Suppressor macrophage treated with lipopolysaccharide for 1 hour (primary cell): ENCODE results near the gene TMEM17.
"Not testable (repeated sequence)": the region's sequence is repeated elsewhere in the genome, so short reads cannot be mapped to it uniquely, and the experiment has no call there.

Source experiments
- DNase-seq, 3 donors: peaks; one replicate each; pipeline ENCODE4 v3.0.0-alpha.2; 2020 to 2022

The TMEM17 gene

DNA sequence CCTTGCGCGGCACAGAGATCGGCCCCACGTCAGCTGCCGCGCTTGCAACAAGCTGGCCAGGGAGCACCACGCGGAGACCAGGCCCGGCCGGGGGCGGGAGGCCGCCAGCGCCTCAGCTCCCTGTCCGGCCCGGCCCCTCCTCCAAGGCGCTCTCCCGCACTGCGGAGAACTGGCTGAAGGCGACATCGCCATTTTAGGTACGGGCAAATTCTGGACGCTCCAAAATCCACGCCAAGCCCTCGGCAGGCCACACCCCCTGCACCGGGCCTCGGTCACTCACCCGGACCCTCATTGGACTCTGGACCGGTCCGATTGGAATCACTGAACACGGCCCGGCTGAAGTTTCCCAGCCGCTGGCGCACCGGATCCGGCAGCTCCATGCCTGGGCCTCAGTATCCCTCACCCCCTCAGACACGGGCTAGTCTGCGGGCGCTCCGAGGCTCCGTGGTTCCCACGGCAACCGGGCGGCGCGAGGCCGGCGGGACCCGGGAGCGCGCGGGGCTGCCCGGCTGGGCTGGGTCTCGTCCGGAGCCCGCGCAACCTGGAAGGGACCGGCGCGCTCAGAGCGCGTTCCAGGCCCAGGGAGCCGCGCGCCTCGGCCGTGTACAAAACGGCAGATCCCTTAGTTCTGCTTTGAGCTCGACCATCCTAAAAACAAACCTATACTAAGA, at the start of gene TMEM17:
TSS of gene TMEM17 (minus strand) at position 446 of the 671 bp plus-strand sequence. CDS start at position 380, 66 bp downstream.
- peak; percentile 92 to 95 (median 95) for DNase-seq

DNA sequence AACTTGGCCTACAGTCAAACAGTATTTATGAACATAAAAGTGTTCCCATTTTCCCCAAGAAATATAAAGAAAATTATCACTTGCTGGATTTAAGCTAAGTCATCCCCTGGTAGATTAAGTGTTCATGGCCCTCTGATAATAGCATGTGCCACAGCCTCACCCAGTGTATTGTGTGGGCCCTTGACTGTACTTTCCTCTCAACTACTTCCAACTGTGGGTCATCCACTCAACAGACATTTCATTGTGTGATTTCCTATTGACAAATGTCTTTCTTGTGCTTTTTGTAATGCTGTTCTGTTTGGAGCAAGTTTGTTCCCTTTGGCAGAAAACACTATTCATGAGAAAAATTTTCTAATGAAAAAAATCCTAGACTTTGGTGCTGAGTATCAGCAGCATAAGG, 48.4 kb upstream of the TMEM17 start:
- DNase-seq = no peak

- DNase-seq = no peak
Observed at GRCh38 chr2:62550461-62550860, 44.5 kb upstream of the TMEM17 start.

- no peak for DNase-seq
Observed at GRCh38 chr2:62547854-62548253, 41.9 kb upstream of the TMEM17 start.

DNA sequence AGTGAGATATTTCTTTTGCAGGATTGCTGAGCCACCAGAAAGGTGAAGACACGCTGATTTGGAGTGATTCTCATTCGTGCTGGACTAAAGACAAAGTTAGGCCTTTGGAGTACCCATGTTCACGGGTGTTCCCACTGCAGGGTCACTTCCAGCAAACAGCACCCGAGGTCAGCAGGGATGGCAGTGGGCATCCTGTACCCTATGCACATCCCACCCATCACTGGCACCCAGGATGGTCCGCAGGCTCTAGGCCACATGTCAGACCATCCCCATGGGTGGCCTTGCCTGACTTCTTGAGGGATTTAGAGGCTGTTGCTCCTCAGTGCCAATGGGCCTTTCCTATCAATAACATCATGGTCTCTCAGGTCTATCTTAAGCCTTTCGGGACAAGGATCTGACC, 39.3 kb upstream of the TMEM17 start:
- no peak for DNase-seq

- no peak for DNase-seq
Observed at GRCh38 chr2:62540408-62541168, 34.6 kb upstream of the TMEM17 start.

DNA sequence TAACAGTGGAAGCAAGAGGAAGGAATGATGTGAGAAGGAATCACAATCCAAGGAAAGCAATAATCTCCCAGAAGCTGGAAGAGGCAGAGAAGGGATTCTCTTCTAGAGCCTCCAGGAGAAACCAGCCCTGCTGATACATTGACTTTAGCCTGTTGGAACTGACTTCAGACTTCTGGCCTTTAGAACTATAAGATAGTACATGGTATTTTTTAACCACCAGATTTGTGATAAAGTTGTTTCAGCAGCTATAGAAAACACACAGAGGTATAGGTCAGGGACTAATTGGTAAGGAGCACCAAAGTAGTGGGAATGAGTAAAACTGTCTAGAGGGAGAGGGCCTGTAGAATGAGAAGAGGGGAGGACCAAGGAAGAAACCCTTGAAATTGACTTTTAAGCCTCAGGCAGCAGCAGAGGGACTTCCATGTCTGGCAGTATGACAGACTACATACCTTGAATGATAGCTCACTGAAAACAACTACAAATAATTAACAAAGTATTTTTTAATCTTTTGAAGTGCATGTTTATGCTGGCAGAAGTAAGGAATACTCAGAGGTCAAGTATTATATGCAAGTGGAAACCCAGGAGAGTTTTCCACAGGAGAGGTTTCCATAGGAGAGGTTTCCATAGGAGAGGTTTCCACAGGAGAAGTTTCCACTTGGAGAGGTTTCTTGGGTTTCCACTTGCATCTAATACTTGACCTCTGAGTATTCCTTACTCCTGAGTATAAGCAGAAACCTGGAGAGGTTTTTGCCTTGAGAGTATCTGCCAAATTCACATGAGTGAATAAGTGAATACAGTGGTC, 33.8 kb upstream of the TMEM17 start:
- no peak for DNase-seq

- DNase-seq = no peak
Observed at GRCh38 chr2:62538756-62539155, 32.8 kb upstream of the TMEM17 start.

- DNase-seq = no peak
Observed at GRCh38 chr2:62537814-62538213, 31.8 kb upstream of the TMEM17 start.

- no peak for DNase-seq
Observed at GRCh38 chr2:62536873-62537547, 31.0 kb upstream of the TMEM17 start.

GRCh38 chr2:62535521-62535920, 29.5 kb upstream of the TMEM17 start:
- not testable (repeated sequence) for DNase-seq

GRCh38 chr2:62531594-62531993, 25.6 kb upstream of the TMEM17 start:
- no peak for DNase-seq

DNA sequence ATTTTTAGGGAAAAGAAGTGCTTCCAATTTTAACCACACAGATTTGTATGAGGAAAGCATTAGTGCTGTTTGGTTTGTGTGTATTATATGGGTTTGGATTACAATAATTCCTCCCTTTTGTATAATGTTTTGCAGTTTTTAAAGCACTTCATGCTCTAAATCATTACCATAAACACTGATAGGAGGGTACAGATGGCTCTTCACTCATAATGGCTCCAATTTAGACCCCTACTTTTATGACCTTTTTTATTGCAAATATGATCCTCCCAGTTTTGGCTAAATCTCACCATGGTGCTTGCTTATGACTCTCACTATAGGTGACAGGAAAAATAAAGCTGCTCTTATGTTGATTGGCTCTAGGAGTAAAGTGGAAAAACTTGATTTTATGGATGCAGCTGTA, 23.8 kb upstream of the TMEM17 start:
- no peak for DNase-seq

GRCh38 chr2:62527478-62528210, 21.6 kb upstream of the TMEM17 start:
- no peak for DNase-seq

DNA sequence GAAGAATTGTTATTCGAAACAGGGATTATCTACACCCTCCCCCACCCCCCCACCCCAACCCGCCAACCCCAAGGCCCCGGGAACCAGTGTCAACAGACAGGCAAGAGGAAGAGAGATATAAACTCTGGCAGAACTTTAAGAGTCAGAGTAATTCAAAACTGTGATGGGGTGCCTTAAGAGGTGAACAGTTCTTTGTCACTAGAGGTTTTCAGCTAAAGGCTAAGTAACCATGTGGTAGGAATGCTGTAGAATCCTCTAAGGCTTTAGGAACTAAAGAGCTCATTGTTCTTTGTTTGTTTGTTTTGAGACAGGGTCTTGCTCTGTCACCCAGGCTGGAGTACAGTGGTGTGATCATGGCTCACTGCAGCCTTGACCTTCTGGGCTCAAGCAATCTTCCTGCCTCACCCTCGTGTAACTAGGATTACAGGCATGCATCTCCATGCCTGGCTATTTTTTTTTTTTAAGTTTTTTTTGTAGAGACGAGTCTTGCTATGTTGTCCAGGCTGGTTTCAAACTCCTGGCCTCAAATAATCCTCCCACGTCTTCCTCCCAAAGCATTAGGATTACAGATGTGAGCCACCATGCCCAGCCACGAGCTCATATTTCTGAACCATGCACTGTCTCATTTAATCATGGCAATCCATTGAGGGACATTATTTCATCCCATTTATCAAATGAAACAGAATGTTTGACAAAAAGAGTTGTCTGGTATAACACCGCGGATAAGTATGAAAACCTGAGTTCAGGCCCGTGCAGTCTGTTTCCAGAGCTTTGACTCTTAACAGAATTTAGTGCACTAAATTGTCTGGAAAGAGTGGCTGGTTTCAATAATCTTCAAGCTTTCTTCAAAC, 20.8 kb upstream of the TMEM17 start:
- DNase-seq = no peak

GRCh38 chr2:62525549-62526269, 19.7 kb upstream of the TMEM17 start:
- no peak for DNase-seq

GRCh38 chr2:62524293-62524941, 18.4 kb upstream of the TMEM17 start:
- no peak for DNase-seq

DNA sequence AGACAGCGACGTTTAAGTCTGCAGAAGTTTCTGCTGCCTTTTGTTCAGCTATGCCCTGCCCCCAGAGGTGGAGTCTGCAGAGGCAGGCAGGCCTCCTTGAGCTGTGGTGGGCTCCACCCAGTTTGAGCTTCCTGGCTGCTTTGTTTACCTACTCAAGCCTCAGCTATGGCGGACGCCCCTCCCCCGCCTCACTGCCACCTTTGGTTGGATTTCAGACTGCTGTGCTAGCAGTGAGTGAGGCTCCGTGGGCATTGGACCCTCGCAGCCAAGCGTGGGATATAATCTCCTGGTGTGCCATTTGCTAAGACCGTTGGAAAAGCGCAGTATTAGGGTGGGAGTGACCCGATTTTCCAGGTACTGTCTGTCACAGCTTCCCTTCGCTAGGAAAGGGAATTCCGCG, 15.1 kb upstream of the TMEM17 start:
- DNase-seq = not testable (repeated sequence)

DNA sequence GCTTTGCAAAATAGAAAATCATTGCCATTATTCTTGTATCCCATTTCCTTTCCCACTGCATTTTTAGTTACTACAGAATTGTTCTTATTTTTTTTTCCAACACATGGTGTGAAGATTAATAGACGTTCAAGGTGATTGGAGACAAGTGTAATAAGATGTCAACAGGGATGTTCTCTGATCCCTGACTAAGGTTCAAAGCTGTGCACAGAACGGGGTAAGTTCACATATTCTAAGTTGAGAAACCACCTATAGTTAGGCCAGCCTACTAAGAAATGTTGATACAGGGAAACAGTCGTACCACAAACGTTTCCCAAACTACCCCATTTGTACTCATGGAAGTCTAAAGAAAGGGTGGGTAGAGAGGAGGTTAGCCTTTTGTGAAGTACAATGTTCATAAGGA, 6.4 kb upstream of the TMEM17 start:
- no peak for DNase-seq

DNA sequence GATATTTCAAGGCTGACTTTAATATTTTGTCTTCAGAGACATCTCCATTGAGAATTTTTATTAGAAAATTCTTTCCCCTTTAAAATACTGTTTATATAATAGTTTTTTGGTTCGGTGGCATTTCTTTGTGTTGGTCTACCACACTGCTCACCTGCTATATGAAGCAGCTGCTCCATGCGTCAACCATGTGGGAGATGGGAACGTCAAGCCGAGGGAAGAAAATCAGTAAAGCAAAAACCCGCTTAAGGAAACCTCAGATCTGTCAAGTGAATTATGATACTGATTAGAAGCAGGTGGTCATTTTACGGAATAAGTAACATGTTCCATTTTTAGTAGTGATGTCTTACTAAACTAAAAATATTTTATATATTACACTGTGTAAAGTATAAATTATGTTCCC, 5.6 kb upstream of the TMEM17 start:
- no peak for DNase-seq
